HG03439 (cell line): Measurements from ENCODE around the gene IBA57.
A peak's percentile ranks its signal among the peaks of the same experiment; 100 is the strongest.
"Not testable (repeated sequence)": the region's sequence is repeated elsewhere in the genome, so short reads cannot be mapped to it uniquely, and the experiment has no call there.

Source experiments
- ATAC-seq: cut with Tn5 transposase; IDR thresholded peaks from one replicate; pipeline ENCODE4 v1.9.1; 2021; ENCODE audit warnings: mild to moderate bottlenecking, moderate library complexity; ENCODE audit not compliant: unreplicated experiment

IBA57 gene

GRCh38 chr1:228210712-228211530 lies 45.3 kb downstream of the IBA57 start:
- no peak for ATAC-seq

GRCh38 chr1:228211531-228212414 lies 46.2 kb downstream of the IBA57 start:
- no peak for ATAC-seq

GRCh38 chr1:228212415-228212965 lies 46.9 kb downstream of the IBA57 start:
- no peak for ATAC-seq

GRCh38 chr1:228212966-228213844 lies 47.6 kb downstream of the IBA57 start:
- ATAC-seq, result peak; percentile 81

- ATAC-seq, result no peak
Observed at GRCh38 chr1:228213917-228214808, 48.6 kb downstream of the IBA57 start.

- ATAC-seq, result no peak
Observed at GRCh38 chr1:228214921-228215662, 49.5 kb downstream of the IBA57 start.

- no peak for ATAC-seq
Observed at GRCh38 chr1:228215663-228216116, 50.1 kb downstream of the IBA57 start.

GRCh38 chr1:228216371-228217320 lies 51.0 kb downstream of the IBA57 start:
- no peak for ATAC-seq

GRCh38 chr1:228217551-228218344 lies 52.1 kb downstream of the IBA57 start:
- no peak for ATAC-seq

GRCh38 chr1:228218513-228219244 lies 53.1 kb downstream of the IBA57 start:
- no peak for ATAC-seq

- ATAC-seq, result no peak
Observed at GRCh38 chr1:228219245-228219961, 53.8 kb downstream of the IBA57 start.

- no peak for ATAC-seq
Observed at GRCh38 chr1:228219962-228220780, 54.6 kb downstream of the IBA57 start.

GRCh38 chr1:228221097-228221496 lies 55.5 kb downstream of the IBA57 start:
- not testable (repeated sequence) for ATAC-seq

- no peak for ATAC-seq
Observed at GRCh38 chr1:228222548-228222947, 56.9 kb downstream of the IBA57 start.
